ENCODE results near the gene TRPM3. TPM values are rescaled to one million over a fixed set of nuclear protein-coding genes. Genes with fewer than 3 reads are reported as not detected.

The TRPM3 gene
- total and polyA plus RNA-seq, 2 of the 13 experiments (the other 11 are each of a cell fraction or from before 2014, with no cell fraction given), result not detected

GRCh38 chr9:70802206-70802605, 319.2 kb downstream of the TRPM3 start:
- CTCF ChIA-PET (ENCODE audit: low intra/inter-chr PET ratio, low total read pairs), result no interaction called here
- no peak overlapping the region for H2AFZ ChIP-seq (ENCODE audit: low read length)
- no peaks in the 10 kb centered on the region for H3K27me3 ChIP-seq (ENCODE audit: control insufficient read depth in 1 of 2, insufficient read depth in 2 of 2, low read length in 2 of 2)
- no TSS peak for BruUV-seq (replicated peaks)
- H3K4me2 ChIP-seq (ENCODE audit: low read depth, low read length), result no peak overlapping the region
- ATAC-seq, result no peak
- no peak overlapping the region for H3K27ac ChIP-seq (ENCODE audit: extremely low read length, insufficient read depth, low read length)
- H4K20me1 ChIP-seq (ENCODE audit: insufficient read depth, low read length), result no peaks in the 10 kb centered on the region
- TF ChIP-seq ZNF180 (CRISPR knock-in tag; IDR thresholded peaks at IDR 0.05; ENCODE audit: borderline replicate concordance, low read depth) (no peak), FOXJ3 (CRISPR knock-in tag; IDR thresholded peaks at IDR 0.05; ENCODE audit: borderline replicate concordance) (no peak), PHF8 (CRISPR knock-in tag; IDR thresholded peaks at IDR 0.05) (no peak), CEBPB (IDR thresholded peaks at IDR 0.05; ENCODE audit: borderline replicate concordance, low read depth, low read length) (peak; percentile 40; the same call in 1 of the 2 replicates)
- no peak for DNase-seq (ENCODE audit: low spot score)
- no peak overlapping the region for H3K9ac ChIP-seq (ENCODE audit: insufficient read depth, low read depth, low read length)
- POLR2A ChIA-PET, result no interaction called here
- no peak for FAIRE-seq
- H3K79me2 ChIP-seq (ENCODE audit: insufficient read depth, low read length), result no peaks in the 10 kb centered on the region
- WGBS (ENCODE audit: low lambda C conversion rate), result 5% methylated on average over 1 of the region's 1 CpG
- H3K9me3 ChIP-seq (ENCODE audit: low read length), result no peaks in the 10 kb centered on the region
- intact Hi-C loops (cut with micrococcal nuclease; ENCODE audit: unreplicated experiment), result no loop called here
- no peak overlapping the region for H3K4me3 ChIP-seq (replicated peaks in 1 of 3; ENCODE audit: insufficient read depth in 1 of 3, low read depth in 2 of 3, low read length in 3 of 3)
- no peaks in the 10 kb centered on the region for H3K4me1 ChIP-seq (ENCODE audit: insufficient read depth, low read length)
- no peaks in the 10 kb centered on the region for H3K36me3 ChIP-seq (replicated peaks in 1 of 2; ENCODE audit: control insufficient read depth in 1 of 2, insufficient read depth in 2 of 2, low read length in 2 of 2)
- in situ Hi-C loops (cut with HindIII; ENCODE audit: extremely low pct_ligation_motif_present, low pct_unique_long_range_greater_than_20kb), result no loop called here

- CTCF ChIA-PET (ENCODE audit: low intra/inter-chr PET ratio, low total read pairs), result no interaction called here
- WGBS (ENCODE audit: low lambda C conversion rate), result 18% methylated on average over 4 of the region's 4 CpGs
- in situ Hi-C loops (cut with HindIII; ENCODE audit: extremely low pct_ligation_motif_present, low pct_unique_long_range_greater_than_20kb) (no loop called here), intact Hi-C loops (cut with micrococcal nuclease; ENCODE audit: unreplicated experiment) (no loop called here)
- no peak for ATAC-seq
- H3K4me3 ChIP-seq (replicated peaks in 1 of 3; ENCODE audit: insufficient read depth in 1 of 3, low read depth in 2 of 3, low read length in 3 of 3), result no peak overlapping the region
- H3K4me1 ChIP-seq (ENCODE audit: insufficient read depth, low read length), result no peaks in the 10 kb centered on the region
- H3K36me3 ChIP-seq (replicated peaks in 1 of 2; ENCODE audit: control insufficient read depth in 1 of 2, insufficient read depth in 2 of 2, low read length in 2 of 2), result no peaks in the 10 kb centered on the region
- no peak overlapping the region for H3K4me2 ChIP-seq (ENCODE audit: low read depth, low read length)
- no peak for DNase-seq (ENCODE audit: low spot score)
- POLR2A ChIA-PET, result no interaction called here
- H2AFZ ChIP-seq (ENCODE audit: low read length), result no peak overlapping the region
- H3K27me3 ChIP-seq (ENCODE audit: control insufficient read depth in 1 of 2, insufficient read depth in 2 of 2, low read length in 2 of 2), result no peaks in the 10 kb centered on the region
- H4K20me1 ChIP-seq (ENCODE audit: insufficient read depth, low read length), result no peaks in the 10 kb centered on the region
- no peak overlapping the region for H3K9ac ChIP-seq (ENCODE audit: insufficient read depth, low read depth, low read length)
- no peak overlapping the region for H3K27ac ChIP-seq (ENCODE audit: extremely low read length, insufficient read depth, low read length)
- no peaks in the 10 kb centered on the region for H3K79me2 ChIP-seq (ENCODE audit: insufficient read depth, low read length)
- no TSS peak for BruUV-seq (replicated peaks)
- no peaks in the 10 kb centered on the region for H3K9me3 ChIP-seq (ENCODE audit: low read length)
- no peak for FAIRE-seq
- TF ChIP-seq TOE1 (CRISPR knock-in tag; IDR thresholded peaks at IDR 0.05), result no peak
- TF ChIP-seq TBX2 (CRISPR knock-in tag; IDR thresholded peaks at IDR 0.05; ENCODE audit: borderline replicate concordance), result no peak
- TF ChIP-seq DPF2 (CRISPR knock-in tag; IDR thresholded peaks at IDR 0.05; ENCODE audit: borderline replicate concordance, low read depth), result no peak
- TF ChIP-seq RERE (CRISPR knock-in tag; IDR thresholded peaks at IDR 0.05; ENCODE audit: low read depth), result no peak
- TF ChIP-seq MLX (CRISPR knock-in tag; IDR thresholded peaks at IDR 0.05), result no peak
- TF ChIP-seq DMTF1 (CRISPR knock-in tag; IDR thresholded peaks at IDR 0.05), result no peak
Observed at GRCh38 chr9:70801181-70801829, 320.1 kb downstream of the TRPM3 start.

All from HepG2 (cell line).